A549 treated with CpdA at 1 μM for 4 hours (cell line): ENCODE results near the gene CITED2. TPM values are rescaled to one million over a fixed set of nuclear protein-coding genes. Genes with fewer than 3 reads are reported as not detected.

Source experiments
- total RNA-seq: library from RNA; stranded (reverse); fragments of 200-300 nt; extraction: Qiagen RNA extraction; gene quantifications from 5 replicates; pipeline ENCODE4 v1.2.3, GENCODE V29; 2022; ENCODE audit warnings: low read depth

Gene CITED2
- 16.3 to 23.3 TPM (median 19.8 TPM) in 5 replicates for total RNA-seq

GRCh38 chr6:139374357-139375225 is at the start of gene CITED2:
CITED2 (minus strand) TSS chr6:139374648; CDS start chr6:139373944, 704 bp downstream.

Other genes with a start within 250 kb of the CITED2 start
- 1.3 to 2.3 TPM (median 1.9 TPM) in 5 replicates for gene HECA, start 239.6 kb downstream of the CITED2 start, total RNA-seq
- gene TXLNB, start 82.7 kb downstream of the CITED2 start, total RNA-seq = not detected in 5 replicates